T-helper 2 cell (primary cell): ENCODE measurements around the gene PLCB4.

Source experiments
- DNase-seq, 5 experiments: peaks; one replicate each; pipeline versions ENCODE4 v3.0.0 to v3.0.0-alpha.2; 2012 to 2022

PLCB4 gene

GRCh38 chr20:9460518-9460917 is 391.6 kb downstream of the PLCB4 start:
- no peak for DNase-seq

- DNase-seq = no peak
Observed at GRCh38 chr20:9467995-9468394, 399.1 kb downstream of the PLCB4 start.

GRCh38 chr20:9474835-9475415 is 406.0 kb downstream of the PLCB4 start:
- DNase-seq = no peak

GRCh38 chr20:9475456-9475855 is 406.6 kb downstream of the PLCB4 start:
- no peak for DNase-seq

- DNase-seq = no peak
Observed at GRCh38 chr20:9476174-9476573, 407.3 kb downstream of the PLCB4 start.

- DNase-seq = no peak
Observed at GRCh38 chr20:9476637-9477036, 407.8 kb downstream of the PLCB4 start.

GRCh38 chr20:9478771-9479170 is 409.9 kb downstream of the PLCB4 start:
- no peak for DNase-seq

GRCh38 chr20:9480066-9480465 is 411.2 kb downstream of the PLCB4 start:
- DNase-seq = no peak

GRCh38 chr20:9482180-9482579 is 413.3 kb downstream of the PLCB4 start:
- DNase-seq = no peak

GRCh38 chr20:9483131-9483530 is 414.2 kb downstream of the PLCB4 start:
- DNase-seq = no peak

- no peak for DNase-seq
Observed at GRCh38 chr20:9485614-9486340, 416.9 kb downstream of the PLCB4 start.

- no peak for DNase-seq
Observed at GRCh38 chr20:9487231-9487630, 418.3 kb downstream of the PLCB4 start.

GRCh38 chr20:9488063-9488462 is 419.2 kb downstream of the PLCB4 start:
- no peak for DNase-seq

- DNase-seq = no peak
Observed at GRCh38 chr20:9490161-9490560, 421.3 kb downstream of the PLCB4 start.

- no peak for DNase-seq
Observed at GRCh38 chr20:9490631-9491030, 421.7 kb downstream of the PLCB4 start.

GRCh38 chr20:9491324-9491723 is 422.4 kb downstream of the PLCB4 start:
- DNase-seq = no peak

- DNase-seq = no peak
Observed at GRCh38 chr20:9492067-9492466, 423.2 kb downstream of the PLCB4 start.

GRCh38 chr20:9493803-9494202 is 424.9 kb downstream of the PLCB4 start:
- no peak for DNase-seq

GRCh38 chr20:9495701-9496100 is 426.8 kb downstream of the PLCB4 start:
- no peak for DNase-seq

GRCh38 chr20:9496155-9496554 is 427.3 kb downstream of the PLCB4 start:
- no peak for DNase-seq

- no peak for DNase-seq
Observed at GRCh38 chr20:9498322-9498721, 429.4 kb downstream of the PLCB4 start.

GRCh38 chr20:9499126-9499899 is 430.4 kb downstream of the PLCB4 start:
- DNase-seq = no peak

GRCh38 chr20:9500121-9500520 is 431.2 kb downstream of the PLCB4 start:
- no peak for DNase-seq

GRCh38 chr20:9501473-9501872 is 432.6 kb downstream of the PLCB4 start:
- DNase-seq = no peak
